ENCODE results near the gene CTH.

DNA sequence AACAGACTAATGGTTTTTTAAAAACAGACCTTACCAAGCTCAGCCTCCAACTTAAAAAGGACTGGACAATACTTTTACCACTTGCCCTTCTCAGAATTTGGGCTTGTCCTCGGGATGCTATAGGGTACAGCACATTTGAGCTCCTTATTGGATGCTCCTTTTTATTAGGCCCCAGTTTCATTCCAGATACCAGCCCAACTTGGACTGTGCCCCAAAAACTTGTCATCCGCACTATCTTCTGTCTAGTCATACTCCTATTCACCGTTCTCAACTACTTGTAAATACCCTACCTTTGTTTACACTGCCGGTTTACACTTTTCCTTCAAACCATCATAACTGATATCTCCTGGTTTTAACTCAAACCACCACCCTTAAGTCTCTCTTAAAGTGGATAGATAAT is 38.6 kb upstream of the CTH start:
- TF ChIP-seq, protein P1, sequence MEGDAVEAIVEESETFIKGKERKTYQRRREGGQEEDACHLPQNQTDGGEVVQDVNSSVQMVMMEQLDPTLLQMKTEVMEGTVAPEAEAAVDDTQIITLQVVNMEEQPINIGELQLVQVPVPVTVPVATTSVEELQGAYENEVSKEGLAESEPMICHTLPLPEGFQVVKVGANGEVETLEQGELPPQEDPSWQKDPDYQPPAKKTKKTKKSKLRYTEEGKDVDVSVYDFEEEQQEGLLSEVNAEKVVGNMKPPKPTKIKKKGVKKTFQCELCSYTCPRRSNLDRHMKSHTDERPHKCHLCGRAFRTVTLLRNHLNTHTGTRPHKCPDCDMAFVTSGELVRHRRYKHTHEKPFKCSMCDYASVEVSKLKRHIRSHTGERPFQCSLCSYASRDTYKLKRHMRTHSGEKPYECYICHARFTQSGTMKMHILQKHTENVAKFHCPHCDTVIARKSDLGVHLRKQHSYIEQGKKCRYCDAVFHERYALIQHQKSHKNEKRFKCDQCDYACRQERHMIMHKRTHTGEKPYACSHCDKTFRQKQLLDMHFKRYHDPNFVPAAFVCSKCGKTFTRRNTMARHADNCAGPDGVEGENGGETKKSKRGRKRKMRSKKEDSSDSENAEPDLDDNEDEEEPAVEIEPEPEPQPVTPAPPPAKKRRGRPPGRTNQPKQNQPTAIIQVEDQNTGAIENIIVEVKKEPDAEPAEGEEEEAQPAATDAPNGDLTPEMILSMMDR (IDR thresholded peaks at IDR 0.05 in 4 of 5, conservative IDR thresholded peaks at IDR 0.05 in 1 of 5): no peak
- no peak for TF ChIP-seq POLR2A (IDR thresholded peaks at IDR 0.05)

All from gastrocnemius medialis (tissue), 4 donors.